Stomach (tissue), 9 donors: Measurements from ENCODE around the gene HSPA4L. TPM values are rescaled to one million over a fixed set of nuclear protein-coding genes. Genes with fewer than 3 reads are reported as not detected.

ENCODE experiments used
- DNase-seq, 2 donors: peaks; one replicate each; pipeline versions ENCODE4 v3.0.0 to v3.0.0-alpha.2; 2013 to 2019
- H3K27ac ChIP-seq, 5 donors: fragments of 200-600 bp in 4 of 5; sonication (generic) in 4 of 5; one replicate each; pipeline ENCODE4 v1.5.1; 2013 to 2019; ENCODE audit warnings: mild to moderate bottlenecking in 1 of 5, moderate library complexity in 1 of 5
- H3K27me3 ChIP-seq, 3 donors: fragments of 200-600 bp; sonication (generic); one replicate each; pipeline ENCODE4 v1.5.1; 2017 to 2019; ENCODE audit warnings: mixed run types in 1 of 3
- H3K36me3 ChIP-seq, 4 donors: fragments of 200-600 bp; sonication (generic); 1 replicate in 3 of 4; 2 replicates in 1 of 4; pipeline ENCODE4 v1.5.1; 2016 to 2019
- H3K4me1 ChIP-seq, 4 donors: fragments of 200-600 bp; sonication (generic); one replicate each; pipeline ENCODE4 v1.5.1; 2016 to 2019
- H3K4me3 ChIP-seq, 4 donors: fragments of 200-600 bp; sonication (generic) in 3 of 4; one replicate each; pipeline ENCODE4 v1.5.1; 2016 to 2019; ENCODE audit warnings: mild to moderate bottlenecking in 1 of 4
- H3K9me3 ChIP-seq, 4 donors: fragments of 200-600 bp; sonication (generic); one replicate each; pipeline ENCODE4 v1.5.1; 2016 to 2019
- CTCF ChIP-seq, 7 experiments: fragments of 450-650 bp in 4 of 7; fragments of 200-600 bp in 3 of 7; sonication (generic) in 3 of 7; IDR thresholded peaks; one replicate each; pipeline ENCODE4 v1.5.1; 2016 to 2019; ENCODE audit warnings: antibody characterized with exemption in 7 of 7, control low read depth in 2 of 7, mild to moderate bottlenecking in 1 of 7
- EP300 ChIP-seq: sonication (generic); formaldehyde crosslinking; IDR thresholded peaks from one replicate; pipeline ENCODE4 v1.6.1; 2017; ENCODE audit warnings: antibody characterized with exemption
- POLR2A ChIP-seq, 4 donors: fragments of 450-650 bp; IDR thresholded peaks; one replicate each; pipeline ENCODE4 v1.6.1; 2016; ENCODE audit warnings: antibody characterized with exemption in 4 of 4, control low read depth in 2 of 4, mild to moderate bottlenecking in 1 of 4, moderate library complexity in 1 of 4
- POLR2AphosphoS5 ChIP-seq, 3 donors: sonication (generic); formaldehyde crosslinking; IDR thresholded peaks; one replicate each; pipeline ENCODE4 v1.6.1; 2016; ENCODE audit warnings: antibody characterized with exemption in 3 of 3
- WGBS, 5 donors: extraction: QIAGEN DNeasy Blood & Tissue Kit in 3 of 5; methylation state at CpG; one replicate each; pipeline versions ENCODE4 v1.1.5 to v1.1.7; 2013 to 2018; 5-methylcytosine and 5-hydroxymethylcytosine counted together
- intact Hi-C: fragments of 100-400 bp; cut with DNase I; formaldehyde crosslinking; loops from one replicate; pipeline ENCODE4 v1.15.1; 2023; ENCODE audit warnings: low total_unique reads
- polyA plus RNA-seq, 3 donors: library from polyadenylated mRNA; stranded (reverse); fragments of 200-250 nt; gene quantifications; one replicate each; pipeline ENCODE4 v1.2.3, GENCODE V29; 2013
- total RNA-seq, 5 donors: library from RNA; depleted of rRNA; stranded (reverse); fragments of >200 nt; gene quantifications; one replicate each; pipeline versions ENCODE4 v1.1.0 to v1.2.3, GENCODE V29; 2014 to 2016
- donor health status: healthy with polysubstance abuse.
- donor health status: Bipolar disorder and iron deficiency.
- donor health status: healthy.

The HSPA4L gene
- total and polyA plus RNA-seq, 8 donors, result 0.56 to 17.0 (median 2.9) TPM

- Histone ChIP-seq H3K27me3 (no peaks in the 10 kb centered on the region), H3K27ac (no peak overlapping the region), H3K9me3 (peaks cover 4 to 46% (median 27%) of the 10 kb centered on the region in 4 donors), H3K4me3 (no peak overlapping the region), H3K36me3 (peaks cover 0 to 8% (median 0%) of the 10 kb centered on the region in 4 donors), H3K4me1 (no peaks in the 10 kb centered on the region)
- no peak for DNase-seq
- intact Hi-C loops, result no loop called here
- TF ChIP-seq EP300 (no peak), CTCF (IDR thresholded peaks at IDR 0.05) (no peak), POLR2A (IDR thresholded peaks at IDR 0.05) (no peak), POLR2AphosphoS5 (IDR thresholded peaks at IDR 0.05) (no peak)
Measured at GRCh38 chr4:127846061-127846460, 63.9 kb downstream of the HSPA4L start.

- peaks cover 0 to 8% (median 0%) of the 10 kb centered on the region in 4 donors for H3K36me3 ChIP-seq
- 94 to 100% (median 96%) methylated on average over 1 of the region's 1 CpG for WGBS, 5 donors
- no peaks in the 10 kb centered on the region for H3K27me3 ChIP-seq
- DNase-seq, result no peak
- peaks cover 4 to 51% (median 29%) of the 10 kb centered on the region in 4 donors for H3K9me3 ChIP-seq
- no peak overlapping the region for H3K27ac ChIP-seq
- no peak for TF ChIP-seq POLR2AphosphoS5 (IDR thresholded peaks at IDR 0.05)
- H3K4me3 ChIP-seq, result no peak overlapping the region
- no peaks in the 10 kb centered on the region for H3K4me1 ChIP-seq
- intact Hi-C loops, result no loop called here
Measured at GRCh38 chr4:127846765-127847164, 64.6 kb downstream of the HSPA4L start.

- peaks cover 4 to 75% (median 35%) of the 10 kb centered on the region in 4 donors for H3K9me3 ChIP-seq
Measured at GRCh38 chr4:127849505-127850234, 67.5 kb downstream of the HSPA4L start.

GRCh38 chr4:127852661-127853060, 70.5 kb downstream of the HSPA4L start:
- Histone ChIP-seq H3K4me3 (no peak overlapping the region), H3K36me3 (no peaks in the 10 kb centered on the region), H3K4me1 (no peaks in the 10 kb centered on the region), H3K27me3 (no peaks in the 10 kb centered on the region), H3K27ac (no peak overlapping the region), H3K9me3 (peaks cover 4 to 59% (median 32%) of the 10 kb centered on the region in 4 donors)
- DNase-seq, result no peak
- TF ChIP-seq EP300 (no peak), POLR2AphosphoS5 (IDR thresholded peaks at IDR 0.05) (no peak), POLR2A (IDR thresholded peaks at IDR 0.05) (no peak), CTCF (IDR thresholded peaks at IDR 0.05) (no peak)
- intact Hi-C loops, result no loop called here
- WGBS, 5 donors, result 20 to 60% (median 21%) methylated on average over 1 of the region's 1 CpG

More at GRCh38 chr4:127849505-127850234, 67.5 kb downstream of the HSPA4L start:
- intact Hi-C loops, result no loop called here
- Histone ChIP-seq H3K27me3 (no peaks in the 10 kb centered on the region), H3K4me3 (no peak overlapping the region), H3K36me3 (no peaks in the 10 kb centered on the region), H3K4me1 (no peaks in the 10 kb centered on the region), H3K27ac (no peak overlapping the region)
- DNase-seq, result no peak
- no peak for TF ChIP-seq POLR2A (IDR thresholded peaks at IDR 0.05)
- no peak for TF ChIP-seq EP300
- no peak for TF ChIP-seq POLR2AphosphoS5 (IDR thresholded peaks at IDR 0.05)
- no peak for TF ChIP-seq CTCF (IDR thresholded peaks at IDR 0.05)
- WGBS, 5 donors, result 82 to 95% (median 93%) methylated on average over 1 of the region's 1 CpG

- intact Hi-C loops, result no loop called here
Measured at GRCh38 chr4:127856196-127856812, 74.2 kb downstream of the HSPA4L start.

More at GRCh38 chr4:127856196-127856812, 74.2 kb downstream of the HSPA4L start:
- Histone ChIP-seq H3K4me3 (no peak overlapping the region), H3K36me3 (no peaks in the 10 kb centered on the region), H3K4me1 (no peaks in the 10 kb centered on the region), H3K27me3 (no peaks in the 10 kb centered on the region), H3K27ac (no peak overlapping the region), H3K9me3 (peaks cover 0 to 27% (median 10%) of the 10 kb centered on the region in 4 donors)
- DNase-seq, result no peak
- TF ChIP-seq CTCF (IDR thresholded peaks at IDR 0.05) (no peak), POLR2AphosphoS5 (IDR thresholded peaks at IDR 0.05) (no peak), EP300 (no peak), POLR2A (IDR thresholded peaks at IDR 0.05) (no peak)
